ENCODE measurements around the gene NGF.

DNA sequence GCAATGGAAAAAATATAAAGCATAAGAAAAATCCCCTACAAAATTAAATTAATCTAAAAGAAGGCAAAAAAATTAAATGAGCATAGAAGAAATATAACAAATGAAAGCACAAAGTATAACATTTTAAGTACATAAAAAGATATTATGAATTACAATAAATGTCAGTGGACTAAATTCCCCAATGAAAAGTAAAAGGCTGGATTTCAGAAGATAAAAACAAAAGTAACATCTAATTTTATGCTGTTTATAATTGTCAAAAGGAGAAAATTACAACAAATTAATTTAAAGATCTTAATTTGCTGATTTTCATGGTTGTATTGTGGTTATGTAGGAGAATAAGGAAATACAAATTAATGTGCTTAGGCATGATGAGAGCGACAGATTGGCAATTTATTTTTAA is 92.8 kb downstream of the NGF start:
- TF ChIP-seq EZH2 (optimal IDR thresholded peaks at IDR 0.05; ENCODE audit: low read depth, low read length) = no peak
- TF ChIP-seq, protein P1, sequence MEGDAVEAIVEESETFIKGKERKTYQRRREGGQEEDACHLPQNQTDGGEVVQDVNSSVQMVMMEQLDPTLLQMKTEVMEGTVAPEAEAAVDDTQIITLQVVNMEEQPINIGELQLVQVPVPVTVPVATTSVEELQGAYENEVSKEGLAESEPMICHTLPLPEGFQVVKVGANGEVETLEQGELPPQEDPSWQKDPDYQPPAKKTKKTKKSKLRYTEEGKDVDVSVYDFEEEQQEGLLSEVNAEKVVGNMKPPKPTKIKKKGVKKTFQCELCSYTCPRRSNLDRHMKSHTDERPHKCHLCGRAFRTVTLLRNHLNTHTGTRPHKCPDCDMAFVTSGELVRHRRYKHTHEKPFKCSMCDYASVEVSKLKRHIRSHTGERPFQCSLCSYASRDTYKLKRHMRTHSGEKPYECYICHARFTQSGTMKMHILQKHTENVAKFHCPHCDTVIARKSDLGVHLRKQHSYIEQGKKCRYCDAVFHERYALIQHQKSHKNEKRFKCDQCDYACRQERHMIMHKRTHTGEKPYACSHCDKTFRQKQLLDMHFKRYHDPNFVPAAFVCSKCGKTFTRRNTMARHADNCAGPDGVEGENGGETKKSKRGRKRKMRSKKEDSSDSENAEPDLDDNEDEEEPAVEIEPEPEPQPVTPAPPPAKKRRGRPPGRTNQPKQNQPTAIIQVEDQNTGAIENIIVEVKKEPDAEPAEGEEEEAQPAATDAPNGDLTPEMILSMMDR (IDR thresholded peaks at IDR 0.05; ENCODE audit: low read length) = no peak

All from MM.1S (cell line).